Measurements from ENCODE around the gene PLXNB1.
A peak's percentile ranks its signal among the peaks of the same experiment; 100 is the strongest.

Gene PLXNB1

DNA sequence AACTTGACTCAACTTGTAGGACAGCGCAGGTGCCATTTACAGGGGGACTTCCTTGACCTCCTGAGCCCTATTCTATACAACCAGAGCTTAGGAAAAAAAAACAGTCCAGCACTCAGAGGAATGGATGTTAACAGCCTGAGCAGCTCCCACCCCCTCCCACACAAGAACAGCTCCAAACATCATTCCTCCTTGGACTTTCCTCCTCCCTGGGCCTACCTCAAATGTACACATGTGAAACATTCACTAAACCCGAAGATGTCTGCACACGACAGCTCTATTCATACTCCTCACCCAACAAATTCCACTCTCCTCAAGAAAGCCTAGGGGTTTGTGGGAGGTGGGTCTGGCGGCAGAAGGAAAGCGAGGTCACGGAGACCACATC lies 16.1 kb upstream of the PLXNB1 start:
- TF ChIP-seq TAF1 (IDR thresholded peaks at IDR 0.05; ENCODE audit: borderline replicate concordance, insufficient read depth, low read length) (no peak), FOXP2 (optimal IDR thresholded peaks at IDR 0.05; ENCODE audit: borderline replicate concordance, extremely low read depth, extremely low read length, insufficient read depth) (no peak), POLR2AphosphoS5 (IDR thresholded peaks at IDR 0.05; ENCODE audit: low read depth, low read length) (no peak), SIN3A (IDR thresholded peaks at IDR 0.05; ENCODE audit: borderline replicate concordance, insufficient read depth, low read length) (no peak)
- TF ChIP-seq, protein P1, sequence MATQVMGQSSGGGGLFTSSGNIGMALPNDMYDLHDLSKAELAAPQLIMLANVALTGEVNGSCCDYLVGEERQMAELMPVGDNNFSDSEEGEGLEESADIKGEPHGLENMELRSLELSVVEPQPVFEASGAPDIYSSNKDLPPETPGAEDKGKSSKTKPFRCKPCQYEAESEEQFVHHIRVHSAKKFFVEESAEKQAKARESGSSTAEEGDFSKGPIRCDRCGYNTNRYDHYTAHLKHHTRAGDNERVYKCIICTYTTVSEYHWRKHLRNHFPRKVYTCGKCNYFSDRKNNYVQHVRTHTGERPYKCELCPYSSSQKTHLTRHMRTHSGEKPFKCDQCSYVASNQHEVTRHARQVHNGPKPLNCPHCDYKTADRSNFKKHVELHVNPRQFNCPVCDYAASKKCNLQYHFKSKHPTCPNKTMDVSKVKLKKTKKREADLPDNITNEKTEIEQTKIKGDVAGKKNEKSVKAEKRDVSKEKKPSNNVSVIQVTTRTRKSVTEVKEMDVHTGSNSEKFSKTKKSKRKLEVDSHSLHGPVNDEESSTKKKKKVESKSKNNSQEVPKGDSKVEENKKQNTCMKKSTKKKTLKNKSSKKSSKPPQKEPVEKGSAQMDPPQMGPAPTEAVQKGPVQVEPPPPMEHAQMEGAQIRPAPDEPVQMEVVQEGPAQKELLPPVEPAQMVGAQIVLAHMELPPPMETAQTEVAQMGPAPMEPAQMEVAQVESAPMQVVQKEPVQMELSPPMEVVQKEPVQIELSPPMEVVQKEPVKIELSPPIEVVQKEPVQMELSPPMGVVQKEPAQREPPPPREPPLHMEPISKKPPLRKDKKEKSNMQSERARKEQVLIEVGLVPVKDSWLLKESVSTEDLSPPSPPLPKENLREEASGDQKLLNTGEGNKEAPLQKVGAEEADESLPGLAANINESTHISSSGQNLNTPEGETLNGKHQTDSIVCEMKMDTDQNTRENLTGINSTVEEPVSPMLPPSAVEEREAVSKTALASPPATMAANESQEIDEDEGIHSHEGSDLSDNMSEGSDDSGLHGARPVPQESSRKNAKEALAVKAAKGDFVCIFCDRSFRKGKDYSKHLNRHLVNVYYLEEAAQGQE (IDR thresholded peaks at IDR 0.05; ENCODE audit: insufficient read depth in 1 of 2, low read depth in 2 of 2, low read length in 2 of 2): no peak

DNA sequence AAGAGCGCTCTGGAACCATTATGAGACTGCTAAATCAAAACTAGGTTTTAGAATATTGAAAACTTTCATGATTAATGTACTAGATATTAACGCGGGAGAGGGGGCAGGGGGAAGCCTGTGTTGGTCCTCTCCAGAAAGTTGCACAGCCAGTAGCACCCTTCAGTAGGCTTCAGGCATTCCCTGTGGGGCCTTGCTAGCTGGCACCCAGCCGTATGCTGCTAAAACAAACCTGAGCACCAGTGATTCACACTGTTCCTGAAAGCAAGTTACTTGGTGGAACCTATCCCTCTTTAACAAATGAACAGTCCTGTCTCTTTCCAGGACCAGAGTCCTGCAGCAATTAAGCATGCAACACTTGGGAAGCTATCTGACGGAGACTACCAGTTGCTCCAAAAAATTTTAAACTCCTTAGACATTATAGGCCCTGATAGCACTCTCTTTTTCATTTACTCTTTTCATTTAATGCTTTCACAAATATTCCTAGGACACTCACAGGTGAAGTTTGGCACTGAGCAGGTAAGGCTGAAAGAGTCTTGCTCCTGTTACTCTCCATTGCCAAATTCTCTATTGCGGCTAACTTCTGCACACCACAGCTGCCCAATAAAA lies 15.5 kb upstream of the PLXNB1 start:
- TF ChIP-seq FOXP2 (optimal IDR thresholded peaks at IDR 0.05; ENCODE audit: borderline replicate concordance, extremely low read depth, extremely low read length, insufficient read depth): no peak

DNA sequence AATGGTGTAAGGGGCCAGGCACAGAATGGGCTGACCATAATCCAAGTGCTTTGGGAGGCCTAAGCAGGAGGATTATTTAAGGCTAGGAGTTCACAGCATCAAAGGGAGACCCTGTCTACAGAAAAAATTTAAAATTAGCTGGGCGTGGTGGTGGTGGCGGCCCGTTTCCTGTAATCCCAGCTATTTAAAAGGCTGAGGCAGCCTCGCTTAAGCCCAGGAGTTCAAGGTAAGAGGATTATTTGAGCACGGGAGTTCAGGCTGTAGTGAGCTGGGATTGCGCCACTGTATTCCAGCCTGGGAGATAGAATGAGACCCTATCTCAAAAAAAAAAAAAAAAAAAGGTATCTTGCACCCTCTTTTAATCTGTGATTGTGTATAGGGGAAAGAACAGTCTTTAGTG lies 12.1 kb upstream of the PLXNB1 start:
- TF ChIP-seq, protein P1 (IDR thresholded peaks at IDR 0.05; ENCODE audit: insufficient read depth in 1 of 2, low read depth in 2 of 2, low read length in 2 of 2): no peak
- TF ChIP-seq TAF1 (IDR thresholded peaks at IDR 0.05; ENCODE audit: borderline replicate concordance, insufficient read depth, low read length) (no peak), FOXP2 (optimal IDR thresholded peaks at IDR 0.05; ENCODE audit: borderline replicate concordance, extremely low read depth, extremely low read length, insufficient read depth) (no peak)

DNA sequence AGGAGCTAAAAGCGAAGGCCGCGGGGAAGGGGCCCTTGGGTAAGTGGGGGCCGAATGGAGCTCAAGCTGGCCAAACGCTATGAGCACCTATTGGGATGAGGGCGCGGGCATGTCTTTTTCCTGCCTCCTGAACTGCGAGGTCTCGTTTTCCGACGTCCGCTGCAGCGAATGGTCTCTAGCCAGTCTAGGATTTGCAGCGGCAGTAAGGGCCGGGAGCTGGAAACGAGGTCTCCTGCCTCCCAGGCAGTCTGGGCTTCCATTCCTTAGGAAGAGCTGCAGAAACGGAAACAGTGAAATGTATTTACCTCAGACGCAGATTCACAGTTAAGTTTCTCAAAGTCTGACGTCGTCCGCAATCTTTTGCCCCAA lies 10.7 kb upstream of the PLXNB1 start:
- TF ChIP-seq TAF1 (IDR thresholded peaks at IDR 0.05; ENCODE audit: borderline replicate concordance, insufficient read depth, low read length) (no peak), FOXP2 (optimal IDR thresholded peaks at IDR 0.05; ENCODE audit: borderline replicate concordance, extremely low read depth, extremely low read length, insufficient read depth) (no peak)

DNA sequence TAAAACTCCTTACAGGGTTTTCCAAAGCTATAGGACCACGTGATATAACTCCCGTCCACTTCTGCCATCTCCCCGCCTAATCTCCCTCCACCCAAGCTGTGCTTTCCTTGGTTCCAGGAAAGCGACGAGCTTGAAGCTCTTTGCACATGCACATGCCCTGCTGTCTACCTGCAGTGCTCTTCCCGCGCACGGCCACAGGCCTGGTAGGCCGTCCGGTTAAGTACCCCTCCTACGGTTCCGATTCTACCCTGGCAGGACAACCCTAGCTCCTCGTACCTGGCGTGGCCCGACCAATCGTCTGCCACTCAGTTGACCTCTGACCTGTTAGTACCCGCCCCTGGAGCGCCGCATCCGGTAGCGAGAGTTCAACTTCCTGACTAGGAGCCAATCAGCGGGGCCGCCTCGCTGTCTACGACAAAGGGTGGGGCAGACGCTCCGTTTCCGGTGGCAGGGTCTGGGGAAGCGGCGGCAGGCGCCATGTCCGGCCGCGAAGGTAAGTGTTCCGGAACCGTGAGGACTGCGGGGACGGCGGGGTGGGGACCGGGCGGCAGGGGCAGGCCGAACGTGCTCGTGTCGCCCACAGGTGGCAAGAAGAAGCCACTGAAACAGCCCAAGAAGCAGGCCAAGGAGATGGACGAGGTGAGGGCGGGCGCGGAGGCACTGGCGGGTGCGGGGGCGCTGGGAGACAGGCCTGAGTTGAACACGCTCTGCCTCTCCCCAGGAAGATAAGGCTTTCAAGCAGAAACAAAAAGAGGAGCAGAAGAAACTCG lies 10.1 kb upstream of the PLXNB1 start, which contains the start of the genes CCDC51 and TMA7:
TSS of gene CCDC51 (minus strand) at position 300 of the 770 bp plus-strand sequence. CDS start 4,991 bp downstream, outside the sequence.
TSS of gene TMA7 (plus strand) at position 438 of the 770 bp plus-strand sequence. CDS start at position 478, 40 bp downstream.
- TF ChIP-seq, protein P1 (IDR thresholded peaks at IDR 0.05; ENCODE audit: insufficient read depth in 1 of 2, low read depth in 2 of 2, low read length in 2 of 2): peak in 1 of 2 experiments; percentile 33; a peak in 1 of 4 replicates
- TF ChIP-seq TAF1 (IDR thresholded peaks at IDR 0.05; ENCODE audit: borderline replicate concordance, insufficient read depth, low read length) (peak; percentile 71; the same call in 1 of the 2 replicates), SIN3A (IDR thresholded peaks at IDR 0.05; ENCODE audit: borderline replicate concordance, insufficient read depth, low read length) (no peak), FOXP2 (optimal IDR thresholded peaks at IDR 0.05; ENCODE audit: borderline replicate concordance, extremely low read depth, extremely low read length, insufficient read depth) (no peak), POLR2AphosphoS5 (IDR thresholded peaks at IDR 0.05; ENCODE audit: low read depth, low read length) (peak; percentile 73)

DNA sequence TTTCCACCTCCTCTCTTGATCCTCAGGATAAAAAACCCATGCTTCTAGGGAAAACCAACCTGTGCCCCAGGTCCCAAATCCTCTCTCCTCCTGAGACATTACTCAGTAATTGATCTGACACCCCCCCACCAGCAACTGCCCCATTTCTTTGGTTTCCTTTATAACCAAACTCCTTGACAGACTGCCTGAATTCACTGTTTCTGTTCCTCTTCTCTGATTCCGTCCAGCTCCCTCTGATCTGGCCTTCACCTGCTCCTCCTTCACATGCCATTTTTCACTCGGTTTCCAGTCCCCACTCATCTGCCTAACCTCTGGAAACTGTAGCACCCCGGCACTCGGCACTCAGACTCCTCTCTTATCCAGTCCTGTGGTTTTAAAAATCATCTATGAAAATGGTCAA lies 7.9 kb upstream of the PLXNB1 start:
- TF ChIP-seq, protein P1 (IDR thresholded peaks at IDR 0.05; ENCODE audit: insufficient read depth in 1 of 2, low read depth in 2 of 2, low read length in 2 of 2): no peak
- TF ChIP-seq TAF1 (IDR thresholded peaks at IDR 0.05; ENCODE audit: borderline replicate concordance, insufficient read depth, low read length): no peak
- TF ChIP-seq FOXP2 (optimal IDR thresholded peaks at IDR 0.05; ENCODE audit: borderline replicate concordance, extremely low read depth, extremely low read length, insufficient read depth): no peak
- TF ChIP-seq SIN3A (IDR thresholded peaks at IDR 0.05; ENCODE audit: borderline replicate concordance, insufficient read depth, low read length): no peak
- no peak for TF ChIP-seq POLR2AphosphoS5 (IDR thresholded peaks at IDR 0.05; ENCODE audit: low read depth, low read length)

Measured in PFSK-1 (cell line).